Pulmonary artery endothelial cell (primary cell): ENCODE measurements around the gene GHSR. TPM values are rescaled to one million over a fixed set of nuclear protein-coding genes. Genes with fewer than 3 reads are reported as not detected.

Experiments used
- DNase-seq: peaks from one replicate; pipeline ENCODE4 v3.0.0-alpha.2; 2011; ENCODE audit warnings: low read depth, low spot score
- total RNA-seq: library from RNA; depleted of rRNA; stranded (reverse); fragments of >200 nt; gene quantifications from 2 replicates; pipeline ENCODE4 v1.2.3, GENCODE V29; 2014

Gene GHSR
- total RNA-seq, 1 donor from 2014 or later = not detected

DNA sequence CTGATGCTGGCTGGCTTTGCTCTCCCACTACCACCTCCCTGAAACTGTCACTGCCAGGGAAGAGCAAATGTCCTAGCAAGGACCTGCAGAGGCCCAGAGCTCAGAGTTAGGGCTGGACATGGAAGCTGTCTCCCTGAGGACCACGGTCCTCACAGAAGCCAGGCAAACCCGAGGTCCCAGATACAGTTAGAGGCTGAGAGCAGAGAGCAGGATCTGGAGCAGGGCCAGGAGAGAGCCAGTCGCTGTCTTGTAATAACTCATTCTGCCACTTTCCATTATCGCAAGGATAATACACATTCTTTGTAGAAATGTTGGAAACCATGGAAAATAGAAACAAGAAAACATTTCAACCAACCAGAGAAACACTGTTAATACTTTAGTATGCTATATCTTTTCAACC, 10.1 kb downstream of the GHSR start:
- no peak for DNase-seq

DNA sequence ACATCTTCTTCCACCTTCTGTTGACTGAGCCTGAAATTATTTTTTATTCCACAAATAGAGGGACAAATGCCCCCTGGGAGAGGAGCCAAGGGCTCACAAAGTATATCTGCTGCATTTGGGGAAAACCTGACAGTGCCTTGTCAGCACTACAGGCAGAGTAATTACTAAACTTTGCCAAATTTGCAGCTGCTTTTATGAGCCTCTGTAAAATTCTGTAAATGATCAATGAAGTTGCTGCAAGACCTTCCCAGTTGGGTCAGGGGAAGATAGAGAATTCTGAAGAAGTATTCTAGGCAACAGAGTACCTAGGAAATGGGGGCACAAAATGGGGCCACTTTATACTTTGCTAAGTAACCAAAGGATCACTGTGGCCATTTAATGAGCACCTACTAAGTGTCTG, 10.5 kb downstream of the GHSR start:
- DNase-seq = no peak

DNA sequence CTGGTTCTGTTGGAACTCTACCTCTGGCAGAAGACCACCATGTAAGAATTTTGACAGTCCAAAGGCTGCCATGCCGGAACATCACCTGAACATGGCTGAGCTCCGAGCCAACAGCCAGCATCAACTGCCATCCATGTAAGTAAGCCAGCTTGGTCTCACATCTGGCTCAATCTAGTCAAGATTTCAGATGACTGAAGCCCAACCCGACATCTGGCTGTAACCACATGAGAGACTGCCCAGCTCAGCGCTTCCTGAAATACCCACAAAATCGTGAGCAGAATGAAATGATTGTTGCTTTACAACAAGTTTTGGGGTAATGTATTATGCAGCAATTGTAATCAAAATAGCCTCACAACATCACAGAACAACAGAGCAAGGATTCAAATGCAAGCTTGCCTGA, 32.9 kb downstream of the GHSR start:
- no peak for DNase-seq

DNA sequence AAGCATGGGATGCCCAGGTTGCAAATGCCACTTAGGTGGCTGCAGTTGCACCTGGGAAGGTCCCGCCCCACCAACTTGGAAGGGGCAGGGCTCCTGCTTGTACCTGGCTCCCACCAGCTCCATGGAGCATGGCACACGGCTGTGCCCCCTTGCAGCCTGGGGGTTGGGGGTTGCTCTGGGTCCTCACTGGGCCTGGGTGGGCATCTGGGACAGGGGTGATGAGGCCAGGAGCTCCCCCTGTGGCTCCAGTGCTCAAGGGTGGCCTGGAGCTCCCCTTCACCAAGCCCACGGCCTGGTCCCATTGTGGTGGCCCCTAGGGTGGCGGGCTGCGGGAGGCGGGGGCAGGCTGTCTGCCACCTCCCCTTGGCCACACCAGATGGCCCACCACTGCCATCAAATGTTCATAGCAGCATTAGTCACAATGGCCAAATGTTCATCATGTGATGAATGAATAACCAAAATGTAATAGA, 36.7 kb downstream of the GHSR start:
- no peak for DNase-seq

DNA sequence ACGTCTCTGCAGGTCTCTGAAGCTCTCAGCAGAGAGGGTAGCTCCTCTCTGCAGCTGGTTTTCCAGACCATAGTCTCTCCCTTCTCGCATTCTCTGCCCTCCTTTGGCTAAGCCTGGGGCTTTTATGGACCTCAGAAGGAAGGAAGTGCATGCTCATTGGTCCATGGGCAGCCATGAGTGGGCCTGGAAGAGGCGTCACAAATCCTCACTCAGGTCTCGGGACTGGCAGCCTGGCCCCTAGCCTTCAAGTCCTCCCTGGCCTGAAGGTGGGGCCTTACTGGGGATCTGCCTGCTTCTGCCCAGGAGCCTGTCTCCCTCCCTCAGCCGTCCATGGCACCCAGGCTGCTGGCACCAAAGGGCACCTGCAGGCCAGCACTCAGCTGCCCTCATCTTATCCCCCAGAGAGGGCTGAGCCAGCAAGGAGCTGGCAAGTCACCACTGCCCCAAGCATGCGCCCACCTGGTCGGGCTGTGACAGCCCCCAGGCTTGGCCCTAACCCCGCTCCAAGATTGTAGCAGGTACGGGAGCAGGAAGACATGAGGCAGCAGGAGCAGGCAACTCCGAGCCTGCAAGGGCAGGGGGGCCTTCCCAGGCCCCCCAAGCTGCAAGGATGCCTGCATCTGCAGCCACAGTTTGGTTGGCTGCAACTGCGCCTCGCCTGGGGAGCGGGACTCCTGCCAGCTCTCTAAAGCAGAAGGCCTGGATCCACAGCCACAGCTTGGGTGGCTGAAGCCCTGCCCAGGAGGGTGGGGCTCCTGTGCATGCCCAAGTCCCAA, 37.4 kb downstream of the GHSR start:
- no peak for DNase-seq

DNA sequence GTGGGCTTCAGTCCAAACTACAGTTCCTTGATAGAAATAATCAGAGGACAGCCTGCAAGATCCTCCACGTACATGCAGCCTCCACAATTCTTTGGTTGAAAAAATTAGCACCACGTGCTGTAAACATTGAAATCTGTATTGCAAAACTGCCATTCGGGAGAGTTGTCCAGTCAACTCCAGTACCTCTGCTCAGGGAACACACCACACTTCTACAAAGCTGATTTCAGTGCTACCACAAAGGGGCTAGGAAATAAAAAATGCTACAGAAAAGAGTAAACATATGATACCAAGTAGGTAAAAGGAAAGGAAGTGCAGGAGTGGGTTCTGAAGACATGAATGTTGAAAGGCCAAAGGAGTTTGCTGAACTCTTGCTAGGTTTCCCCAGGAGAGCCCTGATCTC, 40.4 kb downstream of the GHSR start:
- no peak for DNase-seq

DNA sequence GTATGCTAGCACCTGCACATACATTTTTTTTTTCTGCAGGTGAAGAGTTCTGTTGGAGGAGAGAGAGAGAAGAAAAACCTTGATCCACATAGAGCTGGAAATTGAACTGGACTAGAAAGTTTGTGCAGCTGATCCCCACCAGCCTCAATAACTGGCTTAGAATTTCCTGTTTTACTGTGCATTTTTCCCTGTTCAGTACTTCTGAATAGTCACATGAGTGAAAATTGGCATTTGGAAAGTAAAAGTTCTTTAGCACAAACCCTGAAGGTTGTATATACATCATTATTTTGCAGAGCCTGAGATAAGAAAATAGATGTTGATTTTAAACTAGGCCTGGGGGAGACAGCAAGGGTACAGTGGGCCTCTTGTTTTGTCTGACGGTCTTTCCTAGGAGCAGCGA, 42.3 kb downstream of the GHSR start:
- no peak for DNase-seq

DNA sequence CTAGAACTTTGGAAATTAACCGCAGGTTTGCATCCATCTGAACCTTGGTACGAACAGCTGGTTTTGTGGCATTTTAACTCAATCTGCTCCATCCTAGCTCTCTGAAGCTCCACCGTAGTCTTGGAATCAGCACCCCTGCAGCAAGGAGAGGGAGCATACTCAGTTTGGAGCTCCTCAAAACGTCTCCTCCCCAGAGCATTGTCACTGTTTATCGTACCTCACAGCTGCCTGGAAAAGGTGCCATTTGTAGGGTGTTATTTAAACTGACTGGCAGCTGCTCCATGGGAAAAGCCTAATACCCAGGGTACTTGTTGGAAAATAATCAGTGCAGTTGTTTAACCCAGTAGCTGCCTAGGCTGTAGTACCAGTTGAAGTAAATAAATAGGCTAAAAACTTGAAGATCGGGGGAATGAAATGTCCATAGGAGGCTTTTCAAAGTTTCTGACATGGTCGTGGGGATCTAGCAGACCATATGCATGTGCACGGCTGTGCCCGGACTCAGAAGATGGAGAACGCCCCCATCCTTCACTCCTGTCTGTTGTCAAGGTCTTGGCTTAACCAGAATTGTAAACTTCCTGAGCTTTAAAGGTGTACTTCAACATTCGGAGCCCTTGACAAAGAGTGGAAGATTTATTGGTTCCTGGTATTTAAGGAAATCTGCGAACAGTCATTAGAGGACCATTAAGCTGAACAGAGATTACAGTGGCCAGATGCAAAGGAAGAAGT, 43.9 kb downstream of the GHSR start:
- no peak for DNase-seq

DNA sequence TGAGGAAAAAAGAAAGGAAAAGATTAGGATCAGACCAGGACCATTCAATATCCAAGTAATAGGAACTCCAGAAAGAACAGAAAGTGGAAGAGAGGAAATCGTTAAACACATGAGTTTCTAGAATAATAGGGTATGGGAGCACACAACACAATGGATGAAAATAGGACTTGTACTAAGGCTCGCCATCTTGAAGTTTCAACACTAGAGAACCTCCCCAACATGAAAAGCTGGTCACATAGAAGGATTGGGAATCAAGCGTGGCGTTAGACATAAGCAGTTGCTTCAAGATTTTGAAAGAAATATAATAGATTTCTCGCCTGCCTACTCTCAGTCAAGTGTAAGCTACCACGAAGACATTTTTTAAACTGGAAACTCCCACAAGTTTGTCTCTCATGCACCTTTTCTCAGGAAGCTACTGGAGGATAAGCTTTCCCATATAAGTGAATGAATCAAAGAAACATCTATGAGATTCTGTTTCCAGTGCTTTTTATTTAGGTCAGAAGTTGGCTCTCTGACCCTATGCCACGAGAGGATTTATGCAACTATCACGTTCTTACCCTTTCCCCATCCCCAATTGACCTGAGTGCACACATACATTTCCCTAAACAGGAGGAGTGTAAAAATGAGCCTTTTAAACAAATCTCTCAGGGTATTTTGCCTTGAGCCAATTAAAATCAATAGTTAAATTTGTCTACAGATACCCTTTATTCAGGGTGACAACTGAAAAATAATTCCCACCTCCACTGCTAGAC, 45.2 kb downstream of the GHSR start:
- DNase-seq = no peak

DNA sequence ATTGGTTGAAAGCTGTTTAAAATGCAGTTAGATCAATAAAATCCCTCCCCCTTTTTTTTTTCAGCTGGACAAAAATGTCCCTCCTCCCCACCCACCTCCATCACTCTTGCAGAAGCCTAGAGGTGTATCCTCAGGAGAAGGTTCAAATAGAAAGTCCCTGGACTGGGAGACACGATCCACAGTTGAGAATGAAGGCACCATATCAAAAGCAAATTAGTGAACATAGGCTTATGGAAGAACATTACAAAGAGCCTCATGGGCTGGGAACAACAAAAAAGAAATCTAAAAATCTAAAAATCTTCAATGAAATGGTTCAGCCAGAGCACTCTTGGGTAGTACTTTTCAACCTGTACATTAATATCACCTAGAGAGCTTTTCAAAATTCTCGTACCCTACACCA, 46.2 kb downstream of the GHSR start:
- DNase-seq = no peak

DNA sequence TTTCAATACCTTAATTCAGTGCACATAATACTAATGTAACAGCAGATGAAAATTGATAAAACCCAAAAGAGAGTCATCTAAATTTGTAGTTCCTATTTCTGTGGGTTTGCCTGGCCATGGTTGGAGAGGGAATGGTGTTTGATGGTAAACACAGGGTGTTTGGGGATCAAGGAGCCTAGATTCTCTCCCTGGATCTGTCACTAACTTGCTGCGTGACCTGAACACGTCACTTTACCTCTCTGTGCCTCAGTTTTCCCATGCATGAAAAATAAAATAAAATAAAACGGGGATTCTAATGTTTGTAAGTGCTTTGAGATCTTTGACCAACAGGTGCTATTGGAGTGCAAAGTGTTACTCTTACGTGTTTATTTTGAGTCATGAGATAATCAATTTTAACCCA, 49.8 kb downstream of the GHSR start:
- no peak for DNase-seq

DNA sequence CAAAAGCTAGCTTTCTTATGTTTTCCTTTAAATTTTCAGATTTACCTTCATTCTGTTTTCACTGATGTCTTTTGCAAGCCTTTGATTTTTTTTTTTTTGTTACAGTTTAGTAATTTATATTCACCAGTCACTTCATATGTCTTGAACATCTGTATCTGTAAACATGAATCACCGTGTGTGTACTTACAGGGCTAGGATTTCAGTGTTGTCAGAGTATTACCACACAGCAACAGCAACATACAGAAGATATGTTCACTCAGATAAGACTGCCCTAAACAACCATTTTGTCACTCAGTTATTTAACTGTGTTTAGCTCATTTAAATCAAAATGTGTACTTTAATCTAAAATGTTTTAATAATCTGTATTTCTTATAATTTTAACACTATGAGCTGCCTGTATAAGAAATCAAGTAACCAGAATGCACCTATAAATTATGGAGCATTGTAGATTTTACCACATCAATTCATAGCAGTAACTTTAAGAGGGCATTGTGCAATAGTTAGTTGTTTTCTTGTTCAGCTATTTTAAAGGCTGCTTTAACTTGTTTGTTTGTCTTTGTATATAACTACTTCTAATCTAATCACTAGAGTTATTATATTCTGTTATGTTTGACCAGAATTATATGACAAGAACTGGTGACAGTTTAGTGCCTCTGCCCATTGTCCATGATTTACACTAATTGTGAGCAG, 50.4 kb downstream of the GHSR start:
- no peak for DNase-seq

DNA sequence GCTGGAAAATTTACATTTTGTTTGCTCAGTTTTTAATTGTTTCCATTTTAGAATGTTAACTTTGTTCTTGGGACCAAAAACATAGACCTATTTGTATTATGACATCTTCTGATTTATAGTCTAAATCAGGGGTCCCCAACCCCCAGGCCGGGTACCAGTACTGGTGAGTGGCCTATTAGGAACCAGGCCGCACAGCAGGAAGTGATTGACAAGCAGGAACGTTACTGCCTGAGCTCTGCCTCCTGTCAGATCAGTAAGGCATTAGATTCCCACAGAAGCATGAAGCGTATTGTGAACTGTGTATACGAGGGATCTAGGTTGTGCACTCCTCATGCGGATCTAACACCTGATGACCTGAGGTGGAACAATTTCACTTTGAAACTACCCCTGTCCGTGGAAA, 51.9 kb downstream of the GHSR start:
- no peak for DNase-seq

DNA sequence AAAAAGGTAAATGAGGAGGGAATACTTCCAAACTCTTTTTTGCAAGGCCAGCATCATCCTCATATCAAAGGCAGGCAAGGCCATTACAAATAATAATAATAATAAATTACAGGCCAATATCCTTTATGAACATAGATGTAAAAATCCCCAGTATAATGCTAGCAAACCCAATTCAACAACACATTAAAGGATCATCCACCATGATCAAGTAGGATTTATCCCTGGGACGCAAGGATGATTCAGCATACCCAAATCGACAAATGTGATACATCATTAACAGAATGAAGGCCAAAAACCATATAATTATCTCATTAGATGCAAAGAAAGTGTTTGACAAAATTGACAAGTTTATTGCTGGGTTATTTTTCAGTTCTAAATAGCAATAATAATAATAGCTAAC, 53.6 kb downstream of the GHSR start:
- no peak for DNase-seq

Other genes with a start within 250 kb of the GHSR start
- 41.5 and 108 TPM in 2 replicates for gene TNFSF10, start 75.0 kb upstream of the GHSR start, total RNA-seq